HG03442 (cell line): ENCODE data around the gene MRAS.
"Not testable (repeated sequence)": the region's sequence is repeated elsewhere in the genome, so short reads cannot be mapped to it uniquely, and the experiment has no call there.

Experiments used
- ATAC-seq: cut with Tn5 transposase; IDR thresholded peaks from one replicate; pipeline ENCODE4 v1.9.1; 2021; ENCODE audit warnings: mild to moderate bottlenecking, moderate library complexity; ENCODE audit not compliant: unreplicated experiment

The MRAS gene

GRCh38 chr3:138412821-138413551 lies 64.6 kb downstream of the MRAS start:
- no peak for ATAC-seq

DNA sequence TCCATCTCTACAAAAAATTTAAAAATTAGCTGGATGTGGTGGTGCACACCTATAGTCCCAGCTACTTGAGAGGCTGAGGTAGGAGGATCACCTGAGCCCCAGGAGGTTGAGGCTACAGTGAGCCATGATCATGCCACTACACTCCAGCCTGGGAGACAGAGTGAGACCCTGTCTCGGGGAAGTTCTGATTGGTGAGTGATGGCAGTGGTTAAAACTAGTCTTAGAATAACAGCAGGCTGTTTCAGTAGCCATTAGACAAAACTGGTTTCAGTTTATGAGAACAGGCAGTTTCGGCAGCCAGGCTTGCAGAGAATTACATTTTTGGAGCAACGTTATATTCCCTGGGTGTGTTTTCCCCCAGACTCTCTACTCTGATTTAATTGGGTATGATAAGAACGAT lies 67.9 kb downstream of the MRAS start:
- ATAC-seq: peak; percentile 42

DNA sequence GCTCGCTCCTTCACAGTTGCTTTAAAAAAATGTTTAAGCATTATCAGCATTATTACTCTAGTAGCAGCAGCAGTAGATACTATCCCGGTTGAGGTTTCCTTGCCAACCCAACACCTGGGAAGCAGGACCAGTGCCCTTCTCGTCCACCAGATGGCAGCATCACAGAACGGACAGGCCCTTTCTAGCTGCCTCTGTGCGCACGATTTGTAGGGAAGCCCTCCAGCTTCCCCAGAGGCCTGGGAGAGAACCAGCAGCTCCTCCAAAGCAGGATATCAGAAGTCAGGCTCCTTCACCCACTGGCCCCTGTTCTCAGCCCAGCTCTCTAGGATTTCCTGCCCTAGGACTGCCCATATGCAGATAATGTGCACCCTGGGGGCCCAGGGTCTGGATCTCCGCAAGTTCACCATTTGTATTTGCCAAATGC lies 69.2 kb downstream of the MRAS start:
- peak; percentile 69 for ATAC-seq

GRCh38 chr3:138418601-138419206 lies 70.3 kb downstream of the MRAS start:
- ATAC-seq: no peak

DNA sequence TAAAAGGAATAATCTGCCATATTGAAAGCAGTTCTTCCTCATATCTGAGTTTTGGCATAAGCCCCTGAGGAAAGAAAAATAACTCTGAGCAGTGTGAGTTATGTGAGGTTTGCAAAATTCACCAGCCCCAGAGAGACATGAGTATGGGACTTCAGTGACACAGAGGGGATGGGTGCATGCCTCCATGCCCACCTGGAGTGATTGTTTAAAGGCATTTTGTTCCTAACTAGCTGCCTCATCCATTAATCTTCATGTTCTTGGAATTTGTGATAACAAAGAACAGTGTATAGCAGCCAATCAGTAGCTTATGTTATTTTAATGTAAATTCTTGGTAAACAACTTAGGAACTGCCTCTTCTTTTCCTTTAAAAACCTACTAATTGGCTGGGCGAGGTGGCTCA lies 74.9 kb downstream of the MRAS start:
- no peak for ATAC-seq

DNA sequence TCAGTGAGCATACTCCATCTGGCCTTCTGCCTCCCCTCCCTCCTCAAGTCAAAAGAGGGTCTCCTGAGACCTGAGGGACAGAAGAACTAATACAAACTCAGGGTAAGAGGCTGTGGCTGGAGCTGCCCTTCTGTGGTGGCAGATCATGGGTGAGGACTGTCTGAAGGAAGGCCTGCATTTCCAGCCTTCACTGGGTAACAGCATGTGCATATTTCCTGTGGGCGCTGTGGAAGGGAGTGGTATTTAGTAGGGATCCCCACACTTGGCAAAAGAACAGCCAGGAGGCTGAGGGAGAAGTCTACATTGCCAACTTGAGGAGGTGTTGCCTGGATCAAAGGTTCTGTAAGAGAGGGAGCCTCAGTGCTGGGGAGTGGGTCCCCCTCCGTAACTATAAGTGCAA lies 75.9 kb downstream of the MRAS start:
- no peak for ATAC-seq

- no peak for ATAC-seq
These were observed 77.8 kb downstream of the MRAS start for GRCh38 chr3:138426211-138426610.

DNA sequence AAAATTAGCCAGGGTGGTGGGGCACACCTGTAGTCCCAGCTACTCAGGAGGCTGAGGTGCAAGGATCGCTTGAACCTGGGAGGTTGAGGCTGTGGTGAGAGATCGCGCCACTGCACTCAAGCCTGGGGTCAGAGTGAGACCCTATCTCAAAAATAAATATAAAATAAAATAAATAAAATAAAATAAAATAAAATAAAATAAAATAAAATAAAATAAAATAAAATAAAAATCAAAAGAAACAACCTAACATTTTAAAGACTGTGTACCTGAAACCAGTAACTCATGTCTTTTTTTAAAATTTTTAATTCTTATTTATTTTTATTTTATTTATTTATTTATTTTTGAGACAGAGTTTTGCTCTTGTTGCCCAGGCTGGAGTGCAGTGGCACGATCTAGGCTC lies 78.4 kb downstream of the MRAS start:
- ATAC-seq: not testable (repeated sequence)

- ATAC-seq: no peak
These were observed 81.3 kb downstream of the MRAS start for GRCh38 chr3:138429665-138430064.

DNA sequence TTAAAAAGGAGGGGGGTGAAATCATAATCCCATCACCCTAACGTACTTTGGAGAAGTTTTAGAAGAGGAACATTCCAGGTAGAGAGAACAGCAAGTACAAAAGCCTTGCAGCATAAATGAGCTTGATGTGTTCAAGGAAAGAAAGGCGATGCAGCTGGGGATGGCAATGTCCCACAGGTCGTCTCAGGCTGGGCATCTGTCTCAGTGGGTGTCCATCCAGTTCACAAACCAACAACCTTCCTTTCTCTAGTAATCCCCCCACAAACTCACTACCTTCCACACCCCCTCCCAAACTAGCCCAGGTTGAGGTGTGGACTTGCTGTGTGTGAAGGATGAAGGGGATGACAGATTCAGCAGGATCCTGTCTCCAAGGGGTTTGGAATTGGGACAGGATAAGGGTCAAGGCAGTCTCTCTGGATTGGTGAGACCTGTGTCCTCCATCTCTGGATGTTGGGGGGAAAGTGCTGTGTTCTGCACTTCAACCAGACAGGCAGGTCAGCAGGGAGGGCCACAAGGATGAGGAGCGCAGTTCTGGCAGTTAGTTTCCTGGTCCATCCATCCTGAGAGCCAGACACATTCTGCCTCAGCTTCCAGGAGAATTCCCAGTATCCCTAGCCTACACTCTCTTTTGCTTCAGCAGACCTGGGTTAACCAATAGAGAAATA lies 84.3 kb downstream of the MRAS start:
- ATAC-seq: no peak

- ATAC-seq: no peak
These were observed 85.5 kb downstream of the MRAS start for GRCh38 chr3:138433892-138434275.

DNA sequence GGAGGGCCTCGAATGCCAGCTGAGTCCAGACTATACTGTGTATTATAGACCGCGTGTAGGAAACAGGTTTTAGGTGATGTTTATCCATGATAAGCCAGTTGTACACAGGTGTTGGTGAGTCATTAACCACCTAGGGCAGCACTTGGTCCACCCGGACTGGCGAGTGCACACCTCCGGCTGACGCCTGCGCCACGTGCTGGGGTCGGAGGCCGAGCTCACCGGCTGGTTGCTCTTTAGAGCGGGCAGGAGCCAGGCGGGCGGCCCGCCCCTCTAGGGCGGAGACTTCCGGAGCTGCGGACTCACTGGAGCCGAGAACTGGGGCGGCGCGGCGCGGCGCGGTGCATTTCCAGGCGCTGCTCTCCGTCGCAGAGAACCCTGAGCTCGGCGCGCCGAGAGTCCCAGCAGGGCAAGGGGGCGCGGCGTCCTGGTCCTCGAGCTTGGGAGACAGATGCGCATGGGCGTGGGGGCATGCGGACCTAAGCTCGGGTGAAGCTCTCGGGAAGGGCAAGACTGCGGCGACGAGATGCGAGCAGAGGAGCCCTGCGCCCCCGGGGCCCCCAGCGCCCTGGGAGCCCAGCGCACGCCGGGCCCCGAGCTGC lies 86.0 kb downstream of the MRAS start, which contains the start of gene ESYT3:
Gene ESYT3 (plus strand): TSS at position 341 of the 599 bp plus-strand sequence. CDS start 183 bp downstream, at position 524.
- ATAC-seq: no peak

DNA sequence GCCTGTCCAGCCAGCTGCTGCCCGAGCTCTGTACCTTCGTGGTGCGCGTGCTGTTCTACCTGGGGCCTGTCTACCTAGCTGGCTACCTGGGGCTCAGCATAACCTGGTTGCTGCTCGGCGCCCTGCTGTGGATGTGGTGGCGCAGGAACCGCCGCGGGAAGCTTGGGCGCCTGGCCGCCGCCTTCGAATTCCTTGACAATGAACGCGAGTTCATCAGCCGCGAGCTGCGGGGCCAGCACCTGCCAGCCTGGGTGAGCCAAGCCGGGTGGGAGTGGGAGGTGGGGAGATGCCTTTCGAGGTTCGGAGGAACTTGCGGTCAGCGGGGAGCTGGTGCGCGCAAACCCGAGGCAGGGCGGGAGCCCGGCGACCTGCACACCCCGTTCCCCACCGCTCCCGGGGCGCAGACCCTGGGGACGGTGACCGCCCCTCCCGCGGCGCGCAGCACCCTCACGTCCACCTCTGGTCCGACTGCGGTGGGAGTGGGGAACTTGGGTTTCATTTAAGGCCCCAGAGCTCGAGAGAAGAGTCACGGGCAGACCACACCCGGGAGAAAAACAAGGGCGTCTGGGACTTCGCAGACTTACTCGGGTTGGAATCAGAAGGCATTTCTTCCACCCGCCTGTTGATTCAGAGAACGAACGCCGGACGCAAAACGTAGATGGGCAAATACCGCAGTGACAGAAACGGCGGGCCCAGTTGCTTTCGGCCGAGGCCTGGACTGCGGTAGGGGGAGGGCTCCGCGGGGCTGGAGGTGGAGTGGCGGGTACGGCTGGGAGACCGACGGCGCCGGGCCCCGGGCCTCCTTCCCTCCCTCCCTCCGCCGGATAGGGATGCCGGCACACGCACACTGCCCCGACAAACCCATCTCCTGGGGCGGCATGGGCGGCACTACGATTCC lies 86.7 kb downstream of the MRAS start:
- ATAC-seq: no peak

DNA sequence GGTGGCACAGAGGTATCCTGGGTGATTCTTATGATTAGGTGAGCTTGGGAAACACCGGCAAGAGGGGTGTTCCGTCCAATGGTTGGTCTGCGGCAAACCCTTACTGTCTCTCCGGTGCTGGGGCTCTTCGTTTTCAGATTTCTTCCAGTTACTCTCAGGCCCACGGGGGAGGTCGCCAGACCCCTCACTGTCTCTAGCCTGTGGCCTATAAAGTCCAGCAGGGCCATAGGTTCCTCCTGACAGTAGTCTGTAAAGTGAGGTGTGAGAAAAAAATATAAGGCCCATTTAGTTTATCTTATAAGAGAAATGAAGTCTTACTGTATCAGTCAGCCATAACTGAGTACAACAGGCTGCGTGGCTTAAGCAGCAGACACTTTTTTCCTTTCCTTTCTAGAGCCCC lies 87.5 kb downstream of the MRAS start:
- no peak for ATAC-seq

GRCh38 chr3:138437281-138437680 lies 88.9 kb downstream of the MRAS start:
- no peak for ATAC-seq

GRCh38 chr3:138438896-138439295 lies 90.5 kb downstream of the MRAS start:
- no peak for ATAC-seq

- ATAC-seq: no peak
These were observed 91.3 kb downstream of the MRAS start for GRCh38 chr3:138439646-138440045.

DNA sequence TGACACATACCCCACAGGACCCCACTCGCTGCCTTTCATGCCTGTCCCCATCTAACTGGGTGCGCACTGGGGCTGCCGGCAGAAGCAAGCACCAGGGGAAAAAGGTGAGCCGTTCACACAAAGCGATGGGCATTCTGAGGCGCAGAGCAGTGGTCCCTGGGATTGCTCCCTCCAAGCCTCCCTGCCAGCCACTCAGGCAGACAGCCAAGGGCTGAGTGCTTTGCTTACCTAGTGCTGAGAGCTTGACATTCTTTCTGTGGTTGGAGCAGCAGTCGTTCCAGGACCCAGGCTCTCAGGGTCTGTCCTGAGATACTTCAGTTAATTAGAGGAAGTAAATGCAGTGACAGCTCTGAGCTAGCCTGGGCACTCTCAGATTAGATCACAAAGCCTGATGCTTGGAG lies 91.7 kb downstream of the MRAS start:
- ATAC-seq: no peak

GRCh38 chr3:138440596-138440995 lies 92.2 kb downstream of the MRAS start:
- no peak for ATAC-seq

DNA sequence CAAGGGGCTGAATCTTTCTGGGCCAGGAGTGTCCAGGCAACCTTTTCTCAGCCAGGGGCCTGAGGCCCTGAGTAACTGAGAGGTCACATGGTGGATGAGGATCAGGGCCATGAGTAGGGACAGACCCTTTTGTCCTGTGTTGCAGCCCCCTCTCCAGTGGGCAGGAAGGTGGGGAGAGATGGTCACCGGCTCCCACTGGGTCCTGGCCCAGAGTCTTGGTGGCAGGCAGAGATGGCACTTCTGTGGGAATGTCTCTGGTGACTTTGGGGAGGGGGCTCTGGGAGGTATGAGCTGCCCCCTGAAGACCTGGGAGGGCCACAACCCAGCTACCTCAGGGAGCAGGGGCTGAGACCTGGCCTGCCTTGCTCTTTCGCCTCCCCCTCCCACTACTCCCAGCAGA lies 92.9 kb downstream of the MRAS start:
- no peak for ATAC-seq

- ATAC-seq: no peak
These were observed 93.4 kb downstream of the MRAS start for GRCh38 chr3:138441742-138442141.
